NT2/D1 (cell line): ENCODE data around the gene OR10J1.
"Not testable (repeated sequence)": the region's sequence is repeated elsewhere in the genome, so short reads cannot be mapped to it uniquely, and the experiment has no call there.

Experiments
- DNase-seq: peaks from one replicate; pipeline ENCODE4 v3.0.0-alpha.2; 2011; ENCODE audit warnings: low read depth, low spot score
- H3K27me3 ChIP-seq: 2 replicates; pipeline ENCODE4 v1.6.0; 2011; ENCODE audit warnings: mild to moderate bottlenecking; ENCODE audit not compliant: insufficient read length, insufficient read depth
- H3K36me3 ChIP-seq: 2 replicates; pipeline ENCODE4 v1.6.1; 2011; ENCODE audit warnings: mild to moderate bottlenecking, low read length, mixed read lengths; ENCODE audit not compliant: insufficient read depth, insufficient read length
- H3K4me1 ChIP-seq: 2 replicates; pipeline ENCODE4 v1.5.1; 2011; ENCODE audit not compliant: insufficient read depth, insufficient read length
- H3K4me3 ChIP-seq: 2 replicates; pipeline ENCODE4 v1.5.1; 2011; ENCODE audit warnings: low read depth; ENCODE audit not compliant: insufficient read length
- H3K9ac ChIP-seq: 2 replicates; pipeline ENCODE4 v1.6.0; 2011; ENCODE audit warnings: low read depth; ENCODE audit not compliant: insufficient read length
- H3K9me3 ChIP-seq: 2 replicates; pipeline ENCODE4 v1.5.1; 2011; ENCODE audit warnings: mild to moderate bottlenecking, low read length; ENCODE audit not compliant: insufficient read depth
- SUZ12 ChIP-seq: IDR thresholded peaks from 2 replicates; pipeline ENCODE4 v1.6.1; 2011; ENCODE audit not compliant: insufficient read length, insufficient read depth; ENCODE audit errors: extremely low read depth
- YY1 ChIP-seq: IDR thresholded peaks from 2 replicates; pipeline ENCODE4 v1.6.1; 2011; ENCODE audit not compliant: insufficient read length, insufficient read depth
- ZNF274 ChIP-seq: IDR thresholded peaks from 2 replicates; pipeline ENCODE4 v1.6.1; 2011; ENCODE audit warnings: mild to moderate bottlenecking, low read depth, low read length

OR10J1 gene

GRCh38 chr1:159436469-159436868 lies 3.1 kb upstream of the OR10J1 start:
- no peak for DNase-seq
- H3K36me3 ChIP-seq: no peaks in the 10 kb centered on the region
- no peak overlapping the region for H3K9ac ChIP-seq
- no peaks in the 10 kb centered on the region for H3K27me3 ChIP-seq
- no peaks in the 10 kb centered on the region for H3K9me3 ChIP-seq
- no peak for TF ChIP-seq YY1
- TF ChIP-seq ZNF274: no peak
- TF ChIP-seq SUZ12: no peak
- H3K4me3 ChIP-seq: no peak overlapping the region
- H3K4me1 ChIP-seq: no peaks in the 10 kb centered on the region

DNA sequence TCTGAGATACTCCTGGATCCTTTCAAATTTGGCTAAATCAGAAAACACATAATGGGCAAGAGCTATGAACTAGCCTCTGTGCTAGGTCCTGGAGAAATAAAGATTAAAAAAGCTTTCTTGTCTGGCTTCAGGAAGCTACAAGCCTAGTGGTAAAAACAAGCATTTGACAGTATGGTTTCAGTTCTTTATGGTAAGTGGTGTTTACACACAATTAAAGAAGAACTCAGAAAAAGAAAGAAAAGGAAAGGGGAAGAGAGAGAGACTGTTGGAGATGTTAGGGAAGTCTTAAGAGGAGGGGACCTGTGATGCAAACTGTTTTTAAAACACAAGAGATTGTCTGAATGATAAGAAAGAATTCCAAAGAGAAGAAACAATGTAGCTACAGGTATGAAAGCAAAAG lies 1.8 kb downstream of the OR10J1 start:
- Histone ChIP-seq H3K4me3 (no peak overlapping the region), H3K4me1 (no peaks in the 10 kb centered on the region), H3K9me3 (no peaks in the 10 kb centered on the region), H3K27me3 (no peaks in the 10 kb centered on the region), H3K9ac (no peak overlapping the region), H3K36me3 (no peaks in the 10 kb centered on the region)
- no peak for TF ChIP-seq ZNF274
- no peak for TF ChIP-seq YY1
- TF ChIP-seq SUZ12: no peak
- DNase-seq: no peak

GRCh38 chr1:159442428-159442827 lies 2.9 kb downstream of the OR10J1 start:
- no peak overlapping the region for H3K9ac ChIP-seq
- no peak for DNase-seq
- H3K36me3 ChIP-seq: no peaks in the 10 kb centered on the region
- H3K27me3 ChIP-seq: no peaks in the 10 kb centered on the region
- TF ChIP-seq YY1 (no peak), ZNF274 (no peak)
- H3K9me3 ChIP-seq: no peaks in the 10 kb centered on the region
- H3K4me1 ChIP-seq: no peaks in the 10 kb centered on the region
- H3K4me3 ChIP-seq: no peak overlapping the region

- H3K9ac ChIP-seq: no peak overlapping the region
- TF ChIP-seq YY1 (no peak), ZNF274 (no peak), SUZ12 (no peak)
- no peak for DNase-seq
- H3K36me3 ChIP-seq: no peaks in the 10 kb centered on the region
- no peaks in the 10 kb centered on the region for H3K4me1 ChIP-seq
- no peak overlapping the region for H3K4me3 ChIP-seq
- H3K27me3 ChIP-seq: no peaks in the 10 kb centered on the region
- H3K9me3 ChIP-seq: peaks cover 3% of the 10 kb centered on the region; the same call in 1 of the 2 replicates
Measured at GRCh38 chr1:159443066-159443750, 3.7 kb downstream of the OR10J1 start.

GRCh38 chr1:159444511-159444910 lies 5.0 kb downstream of the OR10J1 start:
- Histone ChIP-seq H3K9me3 (peaks cover 13% of the 10 kb centered on the region), H3K36me3 (no peaks in the 10 kb centered on the region), H3K4me1 (no peaks in the 10 kb centered on the region), H3K9ac (no peak overlapping the region), H3K4me3 (no peak overlapping the region), H3K27me3 (no peaks in the 10 kb centered on the region)
- TF ChIP-seq ZNF274 (no peak), YY1 (no peak), SUZ12 (no peak)
- DNase-seq: no peak

DNA sequence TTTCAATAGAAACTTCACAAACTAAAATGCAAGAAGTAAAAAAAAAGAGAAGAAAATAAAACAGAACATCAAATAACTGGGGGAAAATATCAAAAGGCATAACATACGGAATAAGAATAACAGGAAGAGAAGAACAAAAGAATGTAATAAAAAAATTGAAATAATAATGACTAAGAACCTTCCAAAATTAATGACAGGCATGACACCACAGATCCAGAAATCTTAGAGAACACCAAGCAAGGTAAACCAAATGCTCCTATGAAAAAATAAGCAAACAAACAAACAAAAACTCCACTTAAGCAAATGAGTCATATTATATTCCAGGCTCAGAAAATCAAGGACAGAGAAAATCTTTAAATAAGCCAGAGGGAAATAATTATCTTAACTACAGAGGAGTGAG lies 8.7 kb downstream of the OR10J1 start:
- H3K9me3 ChIP-seq: peaks cover 40% of the 10 kb centered on the region
- no peak for TF ChIP-seq ZNF274
- TF ChIP-seq YY1: no peak
- no peak for TF ChIP-seq SUZ12
- no peaks in the 10 kb centered on the region for H3K27me3 ChIP-seq
- no peak overlapping the region for H3K9ac ChIP-seq
- H3K4me1 ChIP-seq: no peaks in the 10 kb centered on the region
- no peak for DNase-seq
- no peaks in the 10 kb centered on the region for H3K36me3 ChIP-seq
- H3K4me3 ChIP-seq: no peak overlapping the region

DNA sequence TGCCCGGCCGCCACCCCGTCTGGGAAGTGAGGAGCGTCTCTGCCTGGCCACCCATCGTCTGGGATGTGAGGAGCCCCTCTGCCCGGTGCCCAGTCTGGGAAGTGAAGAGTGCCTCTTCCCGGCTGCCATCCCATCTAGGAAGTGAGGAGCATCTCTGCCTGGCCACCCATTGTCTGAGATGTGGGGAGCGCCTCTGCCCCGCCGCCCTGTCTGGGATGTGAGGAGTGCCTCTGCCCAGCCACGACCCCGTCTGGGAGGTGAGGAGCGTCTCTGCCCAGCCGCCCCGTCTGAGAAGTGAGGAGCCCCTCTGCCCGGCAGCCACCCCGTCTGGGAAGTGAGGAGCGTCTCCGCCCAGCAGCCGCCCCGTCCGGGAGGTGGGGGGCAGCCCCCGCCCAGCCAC lies 10.1 kb downstream of the OR10J1 start:
- H3K4me3 ChIP-seq, H3K27me3 ChIP-seq, H3K4me1 ChIP-seq, H3K9ac ChIP-seq, H3K36me3 ChIP-seq, DNase-seq: not testable (repeated sequence)
- H3K9me3 ChIP-seq: peaks cover 40% of the 10 kb centered on the region

DNA sequence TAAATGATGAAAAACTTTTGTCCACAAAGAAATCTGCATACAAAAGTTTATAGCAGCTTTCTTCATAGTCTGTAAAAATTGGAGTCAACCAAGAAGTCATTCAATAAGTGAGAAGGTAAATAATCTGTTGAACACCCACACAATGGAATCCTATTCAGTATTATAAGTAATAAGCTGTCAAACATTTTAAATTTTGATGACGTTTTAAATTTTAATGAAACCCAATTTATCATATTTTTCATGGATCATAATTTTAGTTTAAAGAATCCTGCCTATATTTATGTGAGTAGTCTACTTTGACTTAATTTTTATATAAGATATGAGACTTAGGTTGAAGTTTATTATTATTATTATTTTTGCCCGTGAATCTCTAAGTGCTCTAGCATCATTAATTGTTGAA lies 20.0 kb downstream of the OR10J1 start:
- no peaks in the 10 kb centered on the region for H3K36me3 ChIP-seq
- peaks cover 21% of the 10 kb centered on the region for H3K9me3 ChIP-seq
- DNase-seq: no peak
- TF ChIP-seq YY1: no peak
- no peak for TF ChIP-seq ZNF274
- TF ChIP-seq SUZ12: no peak
- H3K4me1 ChIP-seq: no peaks in the 10 kb centered on the region
- H3K27me3 ChIP-seq: no peaks in the 10 kb centered on the region
- H3K4me3 ChIP-seq: no peak overlapping the region
- no peak overlapping the region for H3K9ac ChIP-seq
